Bronchial epithelial cell (primary cell): ENCODE measurements around the gene DUOX1. TPM values are rescaled to one million over a fixed set of nuclear protein-coding genes. Genes with fewer than 3 reads are reported as not detected.

Experiments
- DNase-seq: peaks from one replicate; pipeline ENCODE4 v3.0.0-alpha.2; 2010; ENCODE audit warnings: low read depth
- FAIRE-seq: peaks from 2 replicates; lab custom pipeline; 2011; peaks lifted over from hg19 to GRCh38; lab: Jason Lieb, UNC
- H3K27me3 ChIP-seq: 2 replicates; pipeline ENCODE4 v1.5.1; 2011; ENCODE audit warnings: low read length; ENCODE audit not compliant: control insufficient read depth, insufficient read depth
- H3K36me3 ChIP-seq: 2 replicates; pipeline ENCODE4 v1.5.1; 2011; ENCODE audit warnings: low read length; ENCODE audit not compliant: control insufficient read depth, insufficient read depth
- H3K4me3 ChIP-seq: 2 replicates; pipeline ENCODE4 v1.5.1; 2011; ENCODE audit warnings: mild to moderate bottlenecking, low read depth, low read length, control low read depth
- CTCF ChIP-seq: IDR thresholded peaks from 2 replicates; pipeline ENCODE4 v1.5.1; 2011; ENCODE audit warnings: mild to moderate bottlenecking, moderate library complexity, low read length, control low read depth, inconsistent platforms; ENCODE audit not compliant: insufficient read depth, severe bottlenecking
- total RNA-seq: library from RNA; depleted of rRNA; stranded (reverse); fragments of >200 nt; gene quantifications from 2 replicates; pipeline ENCODE4 v1.2.1, GENCODE V29; 2014

The DUOX1 gene
- total RNA-seq, 1 donor from 2014 or later = 13.2 TPM

- H3K36me3 ChIP-seq = no peaks in the 10 kb centered on the region
- H3K27me3 ChIP-seq = no peaks in the 10 kb centered on the region
- FAIRE-seq (no peak), DNase-seq (no peak)
- H3K4me3 ChIP-seq = no peak overlapping the region
- TF ChIP-seq CTCF = no peak
These were observed 40.7 kb upstream of the DUOX1 start for GRCh38 chr15:45088801-45089711.

DNA sequence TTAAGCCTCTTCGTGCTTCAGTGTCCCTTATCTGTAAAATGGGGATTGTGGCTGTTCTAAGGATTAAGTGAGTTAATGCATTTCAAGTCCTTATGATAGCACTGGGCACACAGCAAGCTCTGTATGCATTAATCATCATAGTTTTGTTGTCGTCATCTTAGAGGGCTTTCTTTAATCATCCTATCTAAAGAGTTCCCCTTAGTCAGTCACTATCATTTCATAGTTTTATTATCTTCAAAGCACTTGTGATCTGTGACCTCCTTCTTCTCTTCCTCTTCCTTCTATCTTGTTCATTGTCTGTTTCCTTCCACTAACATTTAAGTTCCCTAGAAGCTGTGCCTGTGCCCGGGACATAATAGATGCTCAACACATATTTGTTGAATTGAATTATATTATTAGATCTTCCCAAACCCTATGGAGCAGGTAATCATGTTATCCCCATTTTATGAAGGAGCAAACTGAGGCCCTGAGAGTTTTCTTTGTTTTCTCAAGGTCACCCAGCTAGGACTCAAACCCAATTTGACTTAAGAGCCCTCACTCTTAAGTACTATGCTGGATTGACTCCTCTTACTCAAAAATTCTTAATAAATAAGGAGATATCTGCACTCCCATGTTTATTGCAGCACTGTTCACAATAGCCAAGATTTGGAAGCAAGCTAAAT lies 40.0 kb upstream of the DUOX1 start:
- H3K4me3 ChIP-seq = no peak overlapping the region
- H3K36me3 ChIP-seq = no peaks in the 10 kb centered on the region
- no peaks in the 10 kb centered on the region for H3K27me3 ChIP-seq
- FAIRE-seq (no peak), DNase-seq (no peak)
- TF ChIP-seq CTCF = no peak

DNA sequence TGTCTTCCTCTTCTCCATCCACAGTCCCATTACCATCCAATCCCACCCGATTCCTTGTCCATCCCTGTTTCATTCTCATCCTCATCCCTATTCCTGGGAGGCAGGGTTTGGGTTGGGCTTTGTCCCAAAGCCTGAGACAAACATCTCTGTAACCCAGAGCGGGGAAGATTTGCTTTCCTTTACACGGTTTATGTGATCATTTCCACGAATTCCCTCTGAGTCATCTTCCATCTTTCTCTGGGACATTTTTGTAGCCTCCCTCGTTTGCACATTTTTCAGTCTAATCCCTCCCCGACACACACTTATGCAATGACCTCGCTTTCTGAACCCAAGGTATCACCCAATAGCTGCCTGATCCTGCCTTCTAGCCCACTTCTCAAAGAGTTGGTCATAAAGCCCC lies 38.6 kb upstream of the DUOX1 start:
- no peak for TF ChIP-seq CTCF
- Histone ChIP-seq H3K27me3 (no peaks in the 10 kb centered on the region), H3K36me3 (no peaks in the 10 kb centered on the region), H3K4me3 (no peak overlapping the region)
- FAIRE-seq = no peak
- DNase-seq = peak; percentile 55

- no peak overlapping the region for H3K4me3 ChIP-seq
- DNase-seq (no peak), FAIRE-seq (no peak)
- no peaks in the 10 kb centered on the region for H3K27me3 ChIP-seq
- H3K36me3 ChIP-seq = no peaks in the 10 kb centered on the region
- no peak for TF ChIP-seq CTCF
These were observed 38.2 kb upstream of the DUOX1 start for GRCh38 chr15:45091576-45091975.

- H3K27me3 ChIP-seq = no peaks in the 10 kb centered on the region
- H3K36me3 ChIP-seq = no peaks in the 10 kb centered on the region
- TF ChIP-seq CTCF = no peak
- no peak overlapping the region for H3K4me3 ChIP-seq
- FAIRE-seq (no peak), DNase-seq (no peak)
These were observed 36.8 kb upstream of the DUOX1 start for GRCh38 chr15:45093013-45093412.
